ENCODE results near the gene TMEM200C.

TMEM200C gene

DNA sequence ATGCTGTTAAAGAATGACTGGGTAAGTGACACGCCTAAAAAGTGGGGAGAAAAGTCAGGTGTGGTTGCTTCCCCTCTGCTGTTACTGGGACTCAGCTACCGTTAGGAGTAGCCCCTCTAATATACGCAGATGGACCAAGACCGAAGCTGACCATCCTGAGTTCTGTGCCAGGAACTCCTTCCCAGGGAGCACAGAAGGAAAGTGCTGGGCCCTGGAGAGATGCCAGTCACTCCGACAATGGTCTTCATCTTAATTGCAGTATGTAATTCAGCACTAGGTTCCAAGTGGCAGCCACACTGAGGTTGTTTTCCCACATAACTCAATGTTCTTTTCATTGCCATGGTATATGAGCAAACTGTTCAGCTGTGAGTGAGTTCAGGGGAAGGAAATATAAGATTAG is 19.6 kb upstream of the TMEM200C start:
- Histone ChIP-seq H3K36me3 (no peaks in the 10 kb centered on the region), H3K27ac (no peak overlapping the region), H3K27me3 (no peaks in the 10 kb centered on the region), H3K4me3 (no peak overlapping the region), H3K9me3 (no peaks in the 10 kb centered on the region), H3K4me1 (no peaks in the 10 kb centered on the region)
- intact Hi-C loops (cut with DNase I; ENCODE audit: low total_unique reads), result no loop called here
- DNase-seq, result no peak
- TF ChIP-seq CTCF (IDR thresholded peaks at IDR 0.05), result no peak

DNA sequence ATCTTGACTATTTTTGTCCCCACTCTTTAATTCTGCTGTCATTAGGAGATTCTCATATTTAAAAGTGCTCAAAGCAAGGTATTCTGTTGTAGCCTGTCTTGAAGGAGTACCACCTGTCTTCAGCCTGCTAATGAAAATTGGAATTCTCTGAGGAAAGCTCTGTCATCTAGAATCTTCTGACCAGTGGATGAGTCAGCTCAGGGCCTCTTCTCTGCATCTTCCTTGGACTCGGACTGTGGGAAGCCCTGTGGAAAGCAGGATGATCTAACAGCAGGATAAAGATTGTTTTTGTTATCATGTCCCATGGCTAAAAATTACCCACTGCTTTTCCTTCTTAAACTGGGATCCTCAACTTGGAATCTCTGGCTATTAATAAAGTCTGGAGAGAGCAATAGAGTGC is 18.7 kb upstream of the TMEM200C start:
- H3K36me3 ChIP-seq, result no peaks in the 10 kb centered on the region
- no peaks in the 10 kb centered on the region for H3K27me3 ChIP-seq
- no peak for DNase-seq
- H3K27ac ChIP-seq, result no peak overlapping the region
- intact Hi-C loops (cut with DNase I; ENCODE audit: low total_unique reads), result no loop called here
- TF ChIP-seq CTCF (IDR thresholded peaks at IDR 0.05), result no peak
- H3K9me3 ChIP-seq, result no peaks in the 10 kb centered on the region
- H3K4me1 ChIP-seq, result no peaks in the 10 kb centered on the region
- H3K4me3 ChIP-seq, result no peak overlapping the region

DNA sequence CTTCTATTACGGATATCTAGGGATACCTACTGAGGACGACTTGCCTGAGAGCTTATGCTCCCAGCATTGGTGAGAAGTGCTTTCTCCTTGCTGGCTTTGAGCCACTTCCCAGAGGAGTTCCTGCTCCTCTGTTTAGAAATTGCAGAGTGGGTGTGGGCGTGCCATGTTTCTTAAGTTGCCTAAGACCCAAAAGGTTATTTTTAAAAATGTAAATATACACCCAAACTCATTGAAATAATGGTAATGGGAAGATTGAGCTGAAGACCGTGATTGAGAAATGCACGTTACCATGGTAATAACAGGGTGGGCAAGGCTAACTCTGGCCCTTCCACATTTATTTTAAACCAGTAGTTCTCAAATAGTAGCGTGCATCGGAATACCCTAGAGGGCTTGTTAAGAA is 17.2 kb upstream of the TMEM200C start:
- TF ChIP-seq CTCF (IDR thresholded peaks at IDR 0.05), result no peak
- DNase-seq, result no peak
- Histone ChIP-seq H3K4me1 (no peaks in the 10 kb centered on the region), H3K27ac (no peak overlapping the region), H3K4me3 (no peak overlapping the region), H3K27me3 (no peaks in the 10 kb centered on the region), H3K36me3 (no peaks in the 10 kb centered on the region), H3K9me3 (no peaks in the 10 kb centered on the region)
- intact Hi-C loops (cut with DNase I; ENCODE audit: low total_unique reads), result no loop called here

DNA sequence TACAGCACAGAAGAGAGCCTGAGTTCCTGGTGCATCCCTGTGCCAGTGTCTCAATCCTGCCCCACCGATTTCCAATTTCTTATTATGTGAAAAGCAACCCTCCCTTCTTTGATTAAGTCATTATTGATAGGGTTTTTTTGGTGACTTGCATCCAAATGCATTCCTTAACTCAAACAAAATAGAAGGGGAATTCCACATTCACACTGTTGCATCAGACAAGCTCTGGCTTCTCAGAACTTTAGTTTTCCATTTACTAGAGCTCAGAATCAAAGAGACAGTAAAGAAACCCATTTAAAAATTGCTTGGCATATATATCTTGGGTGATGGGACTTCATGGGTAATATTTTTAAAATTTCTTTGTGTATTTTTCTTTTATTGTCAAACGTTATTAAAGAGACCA is 13.8 kb upstream of the TMEM200C start:
- no peaks in the 10 kb centered on the region for H3K9me3 ChIP-seq
- no peaks in the 10 kb centered on the region for H3K4me1 ChIP-seq
- H3K27ac ChIP-seq, result no peak overlapping the region
- no peaks in the 10 kb centered on the region for H3K36me3 ChIP-seq
- intact Hi-C loops (cut with DNase I; ENCODE audit: low total_unique reads), result no loop called here
- no peak for TF ChIP-seq CTCF (IDR thresholded peaks at IDR 0.05)
- no peak overlapping the region for H3K4me3 ChIP-seq
- no peaks in the 10 kb centered on the region for H3K27me3 ChIP-seq
- DNase-seq, result no peak

- peaks cover 0 to 7% of the 10 kb centered on the region in 2 donors for H3K27me3 ChIP-seq
- no peak overlapping the region for H3K27ac ChIP-seq
- no peaks in the 10 kb centered on the region for H3K4me1 ChIP-seq
- no peaks in the 10 kb centered on the region for H3K36me3 ChIP-seq
- intact Hi-C loops (cut with DNase I; ENCODE audit: low total_unique reads), result no loop called here
- no peak for TF ChIP-seq CTCF (IDR thresholded peaks at IDR 0.05)
- no peaks in the 10 kb centered on the region for H3K9me3 ChIP-seq
- H3K4me3 ChIP-seq, result no peak overlapping the region
- no peak for DNase-seq
Measured at GRCh38 chr18:5903386-5903785, 8.1 kb upstream of the TMEM200C start.

- Histone ChIP-seq H3K36me3 (no peaks in the 10 kb centered on the region), H3K9me3 (no peaks in the 10 kb centered on the region), H3K4me3 (no peak overlapping the region), H3K4me1 (peaks cover 0 to 10% (median 7%) of the 10 kb centered on the region in 4 donors), H3K27me3 (peaks cover 0 to 19% of the 10 kb centered on the region in 2 donors), H3K27ac (no peak overlapping the region)
- TF ChIP-seq CTCF (IDR thresholded peaks at IDR 0.05), result no peak
- DNase-seq, result no peak
- intact Hi-C loops (cut with DNase I; ENCODE audit: low total_unique reads), result no loop called here
Measured at GRCh38 chr18:5900262-5900661, 4.9 kb upstream of the TMEM200C start.

All from tibial artery (tissue), 4 donors.